Right lobe of liver (tissue), 6 donors: ENCODE results near the gene REEP6. TPM values are rescaled to one million over a fixed set of nuclear protein-coding genes. Genes with fewer than 3 reads are reported as not detected.

Source experiments
- ATAC-seq, 4 donors: fragments of 200-7000 bp; cut with Tn5 transposase; one replicate each; pipeline ENCODE4 v1.9.1; 2020; ENCODE audit warnings: mild to moderate bottlenecking in 4 of 4, moderate library complexity in 4 of 4
- DNase-seq, 3 donors: peaks; one replicate each; pipeline ENCODE4 v3.0.0-alpha.2; 2020
- H3K27ac ChIP-seq, 3 donors: fragments of 200-600 bp; one replicate each; pipeline ENCODE4 v1.8.0; 2022
- H3K27me3 ChIP-seq, 2 donors: fragments of 200-600 bp; one replicate each; pipeline ENCODE4 v1.8.0; 2022
- H3K36me3 ChIP-seq, 4 donors: fragments of 200-600 bp; sonication (generic) in 1 of 4; one replicate each; pipeline versions ENCODE4 v1.5.1 to v1.8.0; 2017 to 2022; ENCODE audit warnings: control low read depth in 1 of 4
- H3K4me1 ChIP-seq, 4 donors: fragments of 200-600 bp; sonication (generic) in 1 of 4; one replicate each; pipeline versions ENCODE4 v1.5.1 to v1.8.0; 2017 to 2022; ENCODE audit warnings: control low read depth in 1 of 4
- H3K4me3 ChIP-seq, 3 donors: fragments of 200-600 bp; one replicate each; pipeline ENCODE4 v1.8.0; 2022
- H3K9me3 ChIP-seq, 4 donors: fragments of 200-600 bp; sonication (generic) in 1 of 4; one replicate each; pipeline versions ENCODE4 v1.5.1 to v1.8.0; 2017 to 2022; ENCODE audit warnings: control low read depth in 1 of 4
- POLR2A ChIP-seq: fragments of 450-650 bp; IDR thresholded peaks from one replicate; pipeline ENCODE4 v1.6.1; 2017; ENCODE audit warnings: antibody characterized with exemption, mild to moderate bottlenecking
- WGBS: methylation state at CpG from one replicate; pipeline ENCODE4 v1.1.6; 2018; ENCODE audit warnings: low coverage, low lambda C conversion rate; ENCODE audit not compliant: insufficient coverage; ENCODE audit errors: missing lambda C conversion rate; 5-methylcytosine and 5-hydroxymethylcytosine counted together
- intact Hi-C, 2 donors: fragments of 100-400 bp; cut with DNase I; formaldehyde crosslinking; loops; one replicate each; pipeline versions ENCODE4 v1.11.2 to v1.14.1; 2022
- total RNA-seq, 6 experiments: library from RNA; depleted of rRNA in 2 of 6; stranded (reverse); fragments of >200 nt in 2 of 6; fragmentation: NEBNext Ultra II Directional in 3 of 6; extraction: Animal tissue kit (Norgen Biotek cat#: 25700) in 3 of 6; gene quantifications; one replicate each; pipeline versions ENCODE4 v1.1.0 to v1.2.4, GENCODE V29; 2016 to 2023
- TF ChIP-seq, protein P1 (sequence below), 4 donors: fragments of 200-600 bp in 3 of 4; fragments of 450-650 bp in 1 of 4; IDR thresholded peaks; one replicate each; pipeline versions ENCODE4 v1.5.1 to v1.8.0; 2016 to 2022; ENCODE audit warnings: antibody characterized with exemption in 4 of 4, mild to moderate bottlenecking in 2 of 4
- donor health status: DM: no; HTN: yes; CAD: no.
- donor health status: DM: no; HTN: no; CAD: no.
- donor health status: DM: no; HTN: no; CAD: no.
- donor health status: DM: no; HTN: yes; CAD: no.
- donor health status: DM: no; HTN: yes; CAD: no.

Gene REEP6
- total RNA-seq, 6 experiments from 2014 or later: 113 to 218 (median 177) TPM

DNA sequence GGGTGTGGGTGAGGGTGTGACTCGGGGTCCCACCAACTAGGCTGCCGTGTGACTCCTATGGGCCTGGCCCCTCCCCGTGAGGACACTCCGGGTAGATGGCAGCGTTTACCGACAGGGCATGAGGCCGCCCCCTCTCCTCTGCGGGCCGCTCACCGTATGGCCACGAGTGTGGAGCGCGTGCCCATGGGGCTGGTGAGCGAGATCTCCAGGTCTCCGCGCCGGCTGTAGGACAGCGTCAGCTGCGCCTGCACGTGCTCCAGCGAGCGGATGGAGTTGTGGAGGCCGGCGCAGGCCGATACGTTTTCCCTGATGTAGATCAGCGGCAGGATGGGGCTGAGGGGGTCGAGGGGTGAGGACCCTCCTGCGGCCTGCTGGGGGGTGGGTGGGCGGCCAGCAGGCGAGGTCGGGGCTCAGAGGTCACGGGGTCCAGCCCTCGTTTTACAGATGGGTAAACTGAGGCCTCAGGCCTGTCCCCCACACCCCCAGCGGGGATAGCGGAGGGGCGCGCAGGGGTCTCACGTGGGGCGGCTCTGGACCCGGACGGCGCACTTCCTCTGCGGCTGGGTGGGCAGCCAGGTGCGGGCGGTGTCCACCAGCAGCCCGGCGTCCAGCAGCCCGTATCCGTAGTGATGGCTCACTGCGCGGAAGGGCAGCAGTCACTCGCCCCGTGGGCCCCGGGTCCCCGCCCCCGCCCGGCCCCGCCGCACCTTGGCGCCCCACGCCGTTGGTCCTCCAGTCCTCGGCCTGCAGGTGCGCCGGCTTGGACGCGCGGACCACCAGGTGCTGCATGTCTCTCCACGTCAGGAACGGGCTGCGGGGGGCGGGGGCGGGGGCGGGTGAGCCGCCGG, 7.6 kb upstream of the REEP6 start:
- DNase-seq (peak in 1 of 3 donors; percentile 19), ATAC-seq (no peak)
- Histone ChIP-seq H3K27me3 (no peaks in the 10 kb centered on the region), H3K4me1 (peaks cover 0 to 1% (median 0%) of the 10 kb centered on the region in 4 donors), H3K4me3 (no peak overlapping the region), H3K27ac (no peak overlapping the region), H3K36me3 (no peaks in the 10 kb centered on the region), H3K9me3 (no peaks in the 10 kb centered on the region)
- TF ChIP-seq, protein P1, sequence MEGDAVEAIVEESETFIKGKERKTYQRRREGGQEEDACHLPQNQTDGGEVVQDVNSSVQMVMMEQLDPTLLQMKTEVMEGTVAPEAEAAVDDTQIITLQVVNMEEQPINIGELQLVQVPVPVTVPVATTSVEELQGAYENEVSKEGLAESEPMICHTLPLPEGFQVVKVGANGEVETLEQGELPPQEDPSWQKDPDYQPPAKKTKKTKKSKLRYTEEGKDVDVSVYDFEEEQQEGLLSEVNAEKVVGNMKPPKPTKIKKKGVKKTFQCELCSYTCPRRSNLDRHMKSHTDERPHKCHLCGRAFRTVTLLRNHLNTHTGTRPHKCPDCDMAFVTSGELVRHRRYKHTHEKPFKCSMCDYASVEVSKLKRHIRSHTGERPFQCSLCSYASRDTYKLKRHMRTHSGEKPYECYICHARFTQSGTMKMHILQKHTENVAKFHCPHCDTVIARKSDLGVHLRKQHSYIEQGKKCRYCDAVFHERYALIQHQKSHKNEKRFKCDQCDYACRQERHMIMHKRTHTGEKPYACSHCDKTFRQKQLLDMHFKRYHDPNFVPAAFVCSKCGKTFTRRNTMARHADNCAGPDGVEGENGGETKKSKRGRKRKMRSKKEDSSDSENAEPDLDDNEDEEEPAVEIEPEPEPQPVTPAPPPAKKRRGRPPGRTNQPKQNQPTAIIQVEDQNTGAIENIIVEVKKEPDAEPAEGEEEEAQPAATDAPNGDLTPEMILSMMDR (IDR thresholded peaks at IDR 0.05): no peak
- TF ChIP-seq POLR2A: no peak
- 85% methylated on average over 4 of the region's 77 CpGs for WGBS
- intact Hi-C loops: no loop called here

DNA sequence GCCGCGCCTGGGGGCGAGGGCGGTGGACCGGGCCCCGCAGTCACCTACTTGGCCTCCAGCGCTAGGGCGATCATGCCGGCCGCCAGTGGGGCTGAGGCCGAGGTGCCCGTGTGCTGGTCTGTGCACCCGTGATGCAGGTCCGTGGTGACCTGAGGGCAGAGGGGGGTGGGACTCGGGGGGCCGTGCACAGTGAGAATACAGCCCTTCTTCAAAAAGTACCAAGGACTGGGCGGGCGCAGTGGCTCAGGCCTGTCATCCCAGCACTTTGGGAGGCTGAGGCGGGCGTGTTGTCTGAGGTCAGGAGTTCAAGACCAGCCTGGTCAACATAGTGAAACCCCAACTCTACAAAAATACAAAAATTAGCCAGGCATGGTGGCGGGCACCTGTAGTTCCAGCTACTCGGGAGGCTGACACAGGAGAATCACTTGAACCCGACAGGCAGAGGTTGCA, 7.0 kb upstream of the REEP6 start:
- Histone ChIP-seq H3K9me3 (no peaks in the 10 kb centered on the region), H3K4me3 (no peak overlapping the region), H3K27me3 (no peaks in the 10 kb centered on the region), H3K36me3 (no peaks in the 10 kb centered on the region), H3K4me1 (no peaks in the 10 kb centered on the region), H3K27ac (no peak overlapping the region)
- DNase-seq (no peak), ATAC-seq (no peak)
- 93% methylated on average over 3 of the region's 23 CpGs for WGBS
- intact Hi-C loops: no loop called here
- TF ChIP-seq POLR2A: no peak
- TF ChIP-seq, protein P1 (IDR thresholded peaks at IDR 0.05): no peak

DNA sequence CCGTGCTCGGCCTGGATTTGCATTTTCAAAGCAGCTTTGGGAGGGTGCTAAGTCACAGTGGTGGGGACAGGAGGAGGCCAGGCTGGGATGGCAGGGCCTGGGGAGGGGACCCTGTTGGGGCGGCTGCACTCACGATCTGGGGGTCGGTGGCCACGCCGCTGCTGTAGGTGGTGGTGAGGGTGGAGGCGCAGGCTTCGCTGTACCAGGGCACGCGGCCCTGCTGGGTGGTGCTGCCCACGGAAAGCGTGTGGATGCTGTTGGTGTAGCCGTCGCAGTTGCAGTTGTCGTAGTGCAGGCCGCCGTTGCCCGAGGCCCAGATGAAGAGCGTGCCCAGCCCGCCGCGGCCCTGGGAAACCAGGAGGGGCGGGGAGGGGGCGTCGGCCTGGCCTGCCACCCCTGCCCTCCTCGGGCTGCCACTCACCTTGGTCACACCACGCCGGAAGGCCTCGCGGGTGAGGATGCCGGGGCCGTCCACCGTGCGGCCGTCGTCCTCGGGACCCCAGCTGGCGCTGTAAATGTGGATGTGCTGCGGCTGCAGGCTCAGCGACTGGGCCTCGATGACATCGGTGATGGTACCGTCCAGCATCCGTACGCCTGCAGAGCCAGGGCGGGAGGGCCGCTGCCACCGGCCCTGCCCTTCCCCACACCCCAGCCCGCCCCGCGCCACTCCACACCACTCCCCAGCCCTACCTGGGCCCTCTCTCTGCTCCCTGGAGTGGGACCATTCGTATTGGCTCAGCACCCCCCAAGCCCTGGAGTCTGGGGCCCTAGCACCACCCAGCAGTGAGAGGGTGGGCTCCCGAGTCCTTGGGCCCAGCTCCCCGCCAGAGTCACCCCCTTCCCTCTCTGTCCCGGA, 4.0 kb upstream of the REEP6 start:
- intact Hi-C loops: no loop called here
- DNase-seq (peak in 1 of 3 donors; percentile 19), ATAC-seq (no peak)
- Histone ChIP-seq H3K27ac (no peak overlapping the region), H3K4me3 (no peak overlapping the region), H3K9me3 (no peaks in the 10 kb centered on the region), H3K36me3 (no peaks in the 10 kb centered on the region), H3K27me3 (no peaks in the 10 kb centered on the region), H3K4me1 (peaks cover 0 to 8% (median 4%) of the 10 kb centered on the region in 4 donors)
- no peak for TF ChIP-seq POLR2A
- TF ChIP-seq, protein P1 (IDR thresholded peaks at IDR 0.05): no peak
- 91% methylated on average over 11 of the region's 56 CpGs for WGBS

DNA sequence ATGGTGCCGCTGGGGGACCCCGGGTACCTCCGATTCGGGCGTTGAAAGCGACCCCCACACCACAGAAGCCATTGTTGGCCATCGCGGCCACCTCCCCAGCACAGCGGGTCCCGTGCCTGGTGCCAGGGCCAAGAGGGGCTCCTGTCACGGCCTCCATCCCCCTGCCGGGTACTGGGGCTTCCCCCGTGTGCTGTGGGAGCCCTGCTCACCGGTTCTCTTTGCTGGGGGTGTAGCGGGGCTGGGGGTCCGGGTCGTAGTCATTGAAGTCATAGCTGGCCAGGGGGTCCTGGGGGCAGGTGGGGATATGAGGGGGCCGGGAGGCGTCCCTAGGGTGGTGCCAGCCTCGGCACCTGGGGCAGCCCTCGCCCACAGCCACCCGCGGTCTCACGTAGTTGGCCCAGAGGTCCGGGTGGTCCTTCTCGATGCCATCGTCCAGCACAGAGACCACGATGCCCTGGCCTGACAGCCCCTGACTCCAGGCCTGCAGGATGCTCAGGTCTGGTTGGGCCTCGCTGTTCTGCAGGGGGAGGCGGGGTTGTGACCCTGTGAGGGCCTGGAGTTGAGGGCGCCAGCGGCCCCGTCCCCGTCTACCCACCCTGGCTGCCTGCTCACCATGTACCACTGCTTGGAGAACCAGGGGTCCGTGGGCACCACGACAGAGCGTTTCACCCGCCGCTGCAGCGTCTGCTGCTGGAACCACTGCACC, 3.3 kb upstream of the REEP6 start:
- Histone ChIP-seq H3K36me3 (no peaks in the 10 kb centered on the region), H3K9me3 (no peaks in the 10 kb centered on the region), H3K4me3 (no peak overlapping the region), H3K4me1 (peaks cover 0 to 15% (median 4%) of the 10 kb centered on the region in 4 donors), H3K27ac (no peak overlapping the region), H3K27me3 (no peaks in the 10 kb centered on the region)
- WGBS: 85% methylated on average over 4 of the region's 40 CpGs
- TF ChIP-seq POLR2A: no peak
- TF ChIP-seq, protein P1 (IDR thresholded peaks at IDR 0.05): no peak
- DNase-seq: peak in 2 of 3 donors; percentile 24 to 53
- ATAC-seq: no peak
- intact Hi-C loops: no loop called here
